Stomach (tissue), 4 donors: ENCODE data around the gene C3orf20.

Experiments
- CTCF ChIP-seq, 7 experiments: fragments of 450-650 bp in 4 of 7; fragments of 200-600 bp in 3 of 7; sonication (generic) in 3 of 7; IDR thresholded peaks; one replicate each; pipeline ENCODE4 v1.5.1; 2016 to 2019; ENCODE audit warnings: antibody characterized with exemption in 7 of 7, control low read depth in 2 of 7, mild to moderate bottlenecking in 1 of 7
- EP300 ChIP-seq: sonication (generic); formaldehyde crosslinking; IDR thresholded peaks from one replicate; pipeline ENCODE4 v1.6.1; 2017; ENCODE audit warnings: antibody characterized with exemption
- POLR2A ChIP-seq, 4 donors: fragments of 450-650 bp; IDR thresholded peaks; one replicate each; pipeline ENCODE4 v1.6.1; 2016; ENCODE audit warnings: antibody characterized with exemption in 4 of 4, control low read depth in 2 of 4, mild to moderate bottlenecking in 1 of 4, moderate library complexity in 1 of 4

GRCh38 chr3:14706096-14706495 lies 31.2 kb downstream of the C3orf20 start:
- no peak for TF ChIP-seq CTCF (IDR thresholded peaks at IDR 0.05)
- no peak for TF ChIP-seq POLR2A (IDR thresholded peaks at IDR 0.05)
- TF ChIP-seq EP300, result no peak
